ENCODE measurements around the gene FGD4.
"Not testable (repeated sequence)": the region's sequence is repeated elsewhere in the genome, so short reads cannot be mapped to it uniquely, and the experiment has no call there.

Gene FGD4

DNA sequence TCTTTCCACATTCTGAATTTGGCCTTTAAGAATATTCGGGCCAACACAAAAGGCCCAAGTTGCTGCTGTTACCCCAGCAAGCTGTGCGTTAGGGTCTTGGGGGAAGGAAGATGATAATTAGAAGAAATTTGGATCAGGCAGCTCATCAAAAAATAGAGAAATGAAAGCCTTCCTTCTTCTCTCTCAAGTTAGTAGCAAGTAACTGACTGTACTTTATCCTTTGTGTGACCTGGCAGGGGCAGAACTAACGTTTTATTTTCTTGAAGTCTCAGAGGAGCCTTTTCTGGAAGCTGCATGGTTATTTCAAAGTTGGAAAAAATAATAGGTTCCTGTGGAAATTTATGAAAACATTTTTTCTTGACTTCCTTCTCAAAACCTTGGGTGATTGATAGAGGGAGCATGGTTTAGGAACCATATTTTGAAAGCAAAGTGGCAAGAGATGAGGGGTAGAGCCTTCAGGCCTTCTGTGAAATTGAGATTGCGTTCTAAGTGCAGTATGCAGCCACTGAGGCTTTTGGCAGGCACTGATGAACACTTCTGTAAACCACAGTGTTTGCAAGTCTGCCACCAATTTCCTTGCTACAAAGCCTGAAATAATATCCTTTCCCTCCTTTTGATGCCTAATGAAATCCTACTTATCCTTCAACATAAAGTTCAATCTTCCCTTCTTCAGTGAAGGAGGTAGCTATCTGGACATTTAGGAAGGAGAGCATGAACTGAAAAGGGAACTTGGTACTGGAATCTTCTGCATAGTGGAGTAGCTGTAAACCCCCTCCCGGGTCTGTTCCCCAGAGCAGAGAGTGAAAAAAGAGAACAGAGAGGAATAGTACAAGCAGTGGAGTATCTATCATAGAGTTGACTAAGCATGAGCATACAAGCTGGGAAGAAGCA lies 123.2 kb downstream of the FGD4 start:
- no peak overlapping the region for H3K4me3 ChIP-seq (ENCODE audit: low read depth, low read length)
- no peak for DNase-seq (ENCODE audit: low read depth)
- TF ChIP-seq, protein P1, sequence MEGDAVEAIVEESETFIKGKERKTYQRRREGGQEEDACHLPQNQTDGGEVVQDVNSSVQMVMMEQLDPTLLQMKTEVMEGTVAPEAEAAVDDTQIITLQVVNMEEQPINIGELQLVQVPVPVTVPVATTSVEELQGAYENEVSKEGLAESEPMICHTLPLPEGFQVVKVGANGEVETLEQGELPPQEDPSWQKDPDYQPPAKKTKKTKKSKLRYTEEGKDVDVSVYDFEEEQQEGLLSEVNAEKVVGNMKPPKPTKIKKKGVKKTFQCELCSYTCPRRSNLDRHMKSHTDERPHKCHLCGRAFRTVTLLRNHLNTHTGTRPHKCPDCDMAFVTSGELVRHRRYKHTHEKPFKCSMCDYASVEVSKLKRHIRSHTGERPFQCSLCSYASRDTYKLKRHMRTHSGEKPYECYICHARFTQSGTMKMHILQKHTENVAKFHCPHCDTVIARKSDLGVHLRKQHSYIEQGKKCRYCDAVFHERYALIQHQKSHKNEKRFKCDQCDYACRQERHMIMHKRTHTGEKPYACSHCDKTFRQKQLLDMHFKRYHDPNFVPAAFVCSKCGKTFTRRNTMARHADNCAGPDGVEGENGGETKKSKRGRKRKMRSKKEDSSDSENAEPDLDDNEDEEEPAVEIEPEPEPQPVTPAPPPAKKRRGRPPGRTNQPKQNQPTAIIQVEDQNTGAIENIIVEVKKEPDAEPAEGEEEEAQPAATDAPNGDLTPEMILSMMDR (IDR thresholded peaks at IDR 0.05; ENCODE audit: control insufficient read depth, extremely low read depth, insufficient read depth): no peak

DNA sequence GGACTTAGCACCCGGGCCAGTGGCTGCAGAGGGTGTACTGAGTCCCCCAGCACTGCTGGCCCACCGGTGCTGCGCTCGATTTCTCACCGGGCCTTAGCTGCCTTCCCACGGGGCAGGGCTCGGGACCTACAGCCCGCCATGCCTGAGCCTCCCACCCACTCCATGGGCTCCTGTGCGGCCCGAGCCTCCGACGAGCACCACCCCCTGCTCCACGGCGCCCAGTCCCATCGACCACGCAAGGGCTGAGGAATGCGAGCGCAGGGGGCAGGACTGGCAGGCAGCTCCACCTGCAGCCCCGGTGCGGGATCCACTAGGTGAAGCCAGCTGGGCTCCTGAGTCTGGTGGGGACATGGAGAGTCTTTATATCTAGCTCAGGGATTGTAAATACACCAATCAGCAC lies 126.4 kb downstream of the FGD4 start:
- H3K4me3 ChIP-seq (ENCODE audit: low read depth, low read length); DNase-seq (ENCODE audit: low read depth): not testable (repeated sequence)

DNA sequence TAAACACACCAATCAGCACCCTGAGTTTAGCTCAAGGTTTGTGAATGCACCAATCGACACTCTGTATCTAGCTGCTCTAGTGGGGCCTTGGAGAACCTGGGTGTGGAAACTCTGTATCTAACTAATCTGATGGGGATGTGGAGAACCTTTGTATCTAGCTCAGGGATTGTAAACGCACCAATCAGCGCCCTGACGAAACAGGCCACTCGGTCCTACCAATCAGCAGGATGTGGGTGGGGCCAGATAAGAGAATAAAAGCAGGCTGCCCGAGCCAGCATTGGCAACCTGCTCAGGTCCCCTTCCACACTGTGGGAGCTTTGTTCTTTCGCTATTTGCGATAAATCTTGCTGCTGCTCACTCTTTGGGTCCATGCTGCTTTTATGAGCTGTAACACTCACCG lies 127.0 kb downstream of the FGD4 start:
- DNase-seq (ENCODE audit: low read depth): not testable (repeated sequence)

DNA sequence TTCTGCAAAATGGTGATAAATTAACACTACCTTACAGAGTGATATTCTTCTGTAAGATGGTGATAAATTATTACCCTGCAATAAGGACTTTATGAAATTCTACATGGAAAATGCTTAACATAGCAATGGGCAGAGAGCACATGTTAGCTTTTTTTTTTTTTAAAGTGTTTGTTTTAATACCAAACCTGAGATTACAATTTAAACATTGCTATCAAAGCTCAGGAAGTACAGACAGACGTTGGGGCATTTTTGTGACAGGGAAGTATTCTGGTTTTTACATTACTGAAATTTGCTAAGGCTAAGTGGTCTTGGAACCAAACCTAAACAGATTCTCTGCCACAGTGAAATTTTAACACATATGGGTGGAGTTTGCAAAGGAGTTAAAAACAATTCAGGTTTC lies 133.1 kb downstream of the FGD4 start:
- TF ChIP-seq, protein P1 (IDR thresholded peaks at IDR 0.05; ENCODE audit: control insufficient read depth, extremely low read depth, insufficient read depth): no peak
- H3K4me3 ChIP-seq (ENCODE audit: low read depth, low read length): no peak overlapping the region
- no peak for DNase-seq (ENCODE audit: low read depth)

More for the DNA sequence above, 127.0 kb downstream of the FGD4 start:
- H3K4me3 ChIP-seq (ENCODE audit: low read depth, low read length): not testable (repeated sequence)

DNA sequence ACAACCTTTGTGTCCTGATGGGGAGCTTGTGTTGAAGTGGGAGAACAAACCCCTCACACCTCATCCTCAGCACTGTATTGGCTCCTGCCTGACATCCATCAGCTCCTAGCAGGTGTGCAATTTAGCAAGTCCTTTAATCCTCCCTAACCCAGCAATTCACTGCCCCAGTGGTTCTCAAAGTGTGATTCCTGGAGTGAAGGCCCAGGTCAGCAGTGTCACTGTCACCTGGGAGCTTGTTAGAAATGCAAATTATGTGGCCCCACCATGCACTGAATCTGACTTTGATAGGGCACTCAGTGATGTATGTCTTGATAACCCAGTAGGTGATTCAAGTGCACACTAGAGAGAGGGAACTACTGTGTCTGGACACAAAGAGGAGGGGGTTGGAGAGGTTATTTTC lies 133.6 kb downstream of the FGD4 start:
- TF ChIP-seq, protein P1 (IDR thresholded peaks at IDR 0.05; ENCODE audit: control insufficient read depth, extremely low read depth, insufficient read depth): no peak
- DNase-seq (ENCODE audit: low read depth): no peak
- H3K4me3 ChIP-seq (ENCODE audit: low read depth, low read length): no peak overlapping the region

DNA sequence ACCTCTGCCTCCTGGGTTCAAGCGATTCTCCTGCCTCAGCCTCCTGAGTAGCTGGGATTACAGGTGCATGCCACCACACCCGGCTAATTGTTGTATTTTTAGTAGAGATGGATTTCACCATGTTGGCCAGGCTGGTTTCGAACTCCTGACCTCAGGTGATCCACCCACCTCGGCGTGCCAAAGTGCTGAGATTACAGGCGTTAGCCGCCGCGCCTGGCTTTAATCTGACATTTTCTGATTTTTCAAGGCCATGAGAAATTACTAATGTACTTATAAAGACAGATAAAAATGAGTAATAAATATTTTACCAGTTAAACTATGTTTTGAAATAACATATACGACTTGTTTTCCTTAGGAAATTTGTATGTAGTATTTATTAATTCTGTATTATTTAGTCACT lies 134.1 kb downstream of the FGD4 start:
- DNase-seq (ENCODE audit: low read depth); H3K4me3 ChIP-seq (ENCODE audit: low read depth, low read length): not testable (repeated sequence)

DNA sequence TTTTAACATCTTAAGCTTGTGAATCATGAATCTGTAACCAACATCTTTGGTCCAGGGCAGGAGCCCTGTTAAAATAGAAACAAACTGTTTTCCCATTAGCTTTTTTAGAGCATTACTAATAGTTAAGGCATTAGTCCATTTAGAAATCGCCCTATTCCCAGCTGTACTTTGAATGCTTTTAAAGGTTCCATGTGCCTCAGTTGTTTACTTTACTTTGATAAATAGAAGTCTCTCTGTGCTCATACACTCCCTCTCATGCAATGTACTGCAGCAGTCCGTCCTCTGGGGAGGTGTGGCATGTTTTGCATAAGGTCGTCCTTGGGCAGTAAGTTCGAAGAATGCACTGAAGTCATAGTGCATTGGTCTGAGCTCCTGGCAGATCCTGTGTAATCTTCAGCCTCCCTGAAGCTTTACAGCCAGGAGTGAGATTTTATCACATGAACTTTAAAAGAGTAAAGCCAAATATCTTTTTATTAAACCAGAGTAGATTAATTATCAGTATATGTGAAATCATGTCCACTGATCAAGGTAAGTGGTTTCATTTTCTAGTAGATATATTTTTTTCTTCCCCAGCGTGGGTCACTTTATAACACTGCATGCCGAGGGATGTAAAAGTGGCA lies 134.7 kb downstream of the FGD4 start:
- TF ChIP-seq, protein P1 (IDR thresholded peaks at IDR 0.05; ENCODE audit: control insufficient read depth, extremely low read depth, insufficient read depth): 0 out of 2 replicates have a peak, but pooled peaks have one; percentile 1
- peak overlapping the region; percentile 47 for H3K4me3 ChIP-seq (ENCODE audit: low read depth, low read length)
- DNase-seq (ENCODE audit: low read depth): peak; percentile 95

DNA sequence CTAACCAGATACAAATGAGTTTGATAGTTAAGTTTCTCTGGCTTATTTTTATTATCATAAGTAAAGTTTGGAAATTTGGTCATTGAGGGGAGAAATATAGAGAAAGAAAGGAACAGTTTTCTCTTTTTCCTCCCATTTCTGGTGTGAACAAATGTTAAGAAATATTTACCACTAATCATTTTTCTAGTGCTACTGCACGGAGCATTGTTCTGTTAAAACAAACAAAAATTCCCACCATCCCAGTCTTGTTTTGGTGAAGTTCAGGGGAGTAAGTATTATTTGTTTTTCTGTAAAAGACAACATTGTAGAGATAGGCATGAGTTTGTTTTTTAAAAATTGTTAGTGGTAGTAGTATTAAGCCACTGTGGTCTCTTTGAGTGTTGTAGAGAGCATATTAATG lies 135.3 kb downstream of the FGD4 start:
- TF ChIP-seq, protein P1 (IDR thresholded peaks at IDR 0.05; ENCODE audit: control insufficient read depth, extremely low read depth, insufficient read depth): no peak
- H3K4me3 ChIP-seq (ENCODE audit: low read depth, low read length): peak overlapping the region; percentile 47
- DNase-seq (ENCODE audit: low read depth): no peak
